Subcutaneous adipose tissue (tissue), 4 donors: Measurements from ENCODE around the gene CAV3. TPM values are rescaled to one million over a fixed set of nuclear protein-coding genes. Genes with fewer than 3 reads are reported as not detected.

Experiments used
- CTCF ChIP-seq: fragments of 450-650 bp; IDR thresholded peaks from one replicate; pipeline ENCODE4 v1.5.1; 2016; ENCODE audit warnings: low read depth, mild to moderate bottlenecking, control low read depth, antibody characterized with exemption, moderate library complexity
- total RNA-seq, 4 donors: library from RNA; depleted of rRNA; stranded (reverse); fragments of >200 nt; gene quantifications; one replicate each; pipeline ENCODE4 v1.1.0, GENCODE V29; 2016

Gene CAV3
- total RNA-seq, 4 donors from 2014 or later: not detected

- no peak for TF ChIP-seq CTCF
Observed at GRCh38 chr3:8784676-8785435, 51.3 kb downstream of the CAV3 start.

GRCh38 chr3:8790529-8790928 is 56.9 kb downstream of the CAV3 start:
- no peak for TF ChIP-seq CTCF

- no peak for TF ChIP-seq CTCF
Observed at GRCh38 chr3:8793242-8793641, 59.6 kb downstream of the CAV3 start.

GRCh38 chr3:8794247-8794646 is 60.6 kb downstream of the CAV3 start:
- TF ChIP-seq CTCF: no peak

Other genes starting within 250 kb of the CAV3 start
- gene LMCD1, start 232.0 kb upstream of the CAV3 start, total RNA-seq: 100 to 1,000 TPM; 211 to 464 (median 276) TPM
- gene SSUH2, start 89.0 kb upstream of the CAV3 start, total RNA-seq: 1 to 10 TPM in 1 of 4 donors, under 1 TPM in 1, not detected in 2; 0.98 to 2.1 TPM
- under 1 TPM in 3 of 4 donors, not detected in 1; 0.16 to 0.34 (median 0.19) TPM for gene OXTR, start 35.8 kb downstream of the CAV3 start, total RNA-seq
- gene RAD18, start 229.7 kb downstream of the CAV3 start, total RNA-seq: 10 to 100 TPM in 2 of 4 donors, 1 to 10 TPM in 2; 5.9 to 12.2 (median 9.9) TPM